Kidney (tissue), 14 donors: ENCODE measurements around the gene PWWP2B. TPM values are rescaled to one million over a fixed set of nuclear protein-coding genes. Genes with fewer than 3 reads are reported as not detected.

Experiments
- DNase-seq, 5 donors: peaks; one replicate each; pipeline ENCODE4 v3.0.0-alpha.2; 2013 to 2020
- FAIRE-seq: peaks from 2 replicates; lab custom pipeline; 2012; peaks lifted over from hg19 to GRCh38; lab: Jason Lieb, UNC
- H3K27ac ChIP-seq, 2 donors: one replicate each; pipeline ENCODE4 v1.7.0; 2013; ENCODE audit warnings: low read depth in 2 of 2, low read length in 2 of 2, inconsistent platforms in 1 of 2
- H3K27me3 ChIP-seq: one replicate; pipeline ENCODE4 v1.7.1; 2013; ENCODE audit warnings: low read length, inconsistent platforms; ENCODE audit not compliant: control insufficient read depth, insufficient read depth
- H3K36me3 ChIP-seq, 3 donors: one replicate each; pipeline versions ENCODE4 v1.7.0 to v1.7.1; 2013; ENCODE audit warnings: low read length in 3 of 3, control low read depth in 1 of 3, inconsistent platforms in 1 of 3; ENCODE audit not compliant: insufficient read depth in 3 of 3, control insufficient read depth in 2 of 3
- H3K4me1 ChIP-seq, 3 donors: one replicate each; pipeline versions ENCODE4 v1.7.0 to v1.7.1; 2013; ENCODE audit warnings: low read length in 3 of 3, inconsistent platforms in 1 of 3, low read depth in 1 of 3; ENCODE audit not compliant: control insufficient read depth in 2 of 3, insufficient read depth in 2 of 3
- H3K4me3 ChIP-seq, 3 donors: one replicate each; pipeline versions ENCODE4 v1.7.0 to v1.8.1; 2013; ENCODE audit warnings: low read length in 3 of 3, control low read depth in 1 of 3, inconsistent platforms in 1 of 3
- H3K9ac ChIP-seq, 3 donors: one replicate each; pipeline versions ENCODE4 v1.7.0 to v1.7.1; 2013; ENCODE audit warnings: low read length in 3 of 3, control low read depth in 1 of 3, inconsistent platforms in 1 of 3
- H3K9me3 ChIP-seq, 3 donors: one replicate each; pipeline versions ENCODE4 v1.7.0 to v1.7.1; 2013; ENCODE audit warnings: low read length in 3 of 3, control low read depth in 1 of 3, inconsistent platforms in 1 of 3; ENCODE audit not compliant: control insufficient read depth in 2 of 3, insufficient read depth in 1 of 3
- intact Hi-C: fragments of 100-400 bp; cut with DNase I; formaldehyde crosslinking; loops from one replicate; pipeline ENCODE4 v1.11.1; 2022
- polyA plus RNA-seq: library from polyadenylated mRNA; stranded (reverse); fragments of 350-450 nt; fragmentation: Illumina TruSeq; extraction: RNeasy Lipid Tissue Mini Kit (QIAGEN cat#74804); gene quantifications from one replicate; pipeline ENCODE4 v1.2.3, GENCODE V29; 2014; ENCODE audit warnings: low read depth, low replicate concordance; ENCODE audit not compliant: insufficient read depth
- total RNA-seq: library from RNA; stranded (reverse); fragmentation: NEBNext Ultra II Directional; extraction: Animal tissue kit (Norgen Biotek cat#: 25700); gene quantifications from one replicate; pipeline ENCODE4 v1.2.1, GENCODE V29; 2021
- TF ChIP-seq, protein P1 (sequence below): IDR thresholded peaks from 3 replicates; pipeline ENCODE4 v1.5.1; 2012; ENCODE audit warnings: mild to moderate bottlenecking, moderate library complexity, borderline replicate concordance; ENCODE audit not compliant: insufficient read depth; ENCODE audit errors: extremely low read depth
- donor health status: control.
- donor health status: control.
- donor health status: control.
- donor health status: control.
- donor health status: control.
- donor health status: DM: yes; HTN: yes; CAD: no.
- donor health status: Normal renal cell carcinoma (clear cell type).

Gene PWWP2B
- total and polyA plus RNA-seq, 2 donors from 2014 or later = 12.9 to 24.3 TPM

DNA sequence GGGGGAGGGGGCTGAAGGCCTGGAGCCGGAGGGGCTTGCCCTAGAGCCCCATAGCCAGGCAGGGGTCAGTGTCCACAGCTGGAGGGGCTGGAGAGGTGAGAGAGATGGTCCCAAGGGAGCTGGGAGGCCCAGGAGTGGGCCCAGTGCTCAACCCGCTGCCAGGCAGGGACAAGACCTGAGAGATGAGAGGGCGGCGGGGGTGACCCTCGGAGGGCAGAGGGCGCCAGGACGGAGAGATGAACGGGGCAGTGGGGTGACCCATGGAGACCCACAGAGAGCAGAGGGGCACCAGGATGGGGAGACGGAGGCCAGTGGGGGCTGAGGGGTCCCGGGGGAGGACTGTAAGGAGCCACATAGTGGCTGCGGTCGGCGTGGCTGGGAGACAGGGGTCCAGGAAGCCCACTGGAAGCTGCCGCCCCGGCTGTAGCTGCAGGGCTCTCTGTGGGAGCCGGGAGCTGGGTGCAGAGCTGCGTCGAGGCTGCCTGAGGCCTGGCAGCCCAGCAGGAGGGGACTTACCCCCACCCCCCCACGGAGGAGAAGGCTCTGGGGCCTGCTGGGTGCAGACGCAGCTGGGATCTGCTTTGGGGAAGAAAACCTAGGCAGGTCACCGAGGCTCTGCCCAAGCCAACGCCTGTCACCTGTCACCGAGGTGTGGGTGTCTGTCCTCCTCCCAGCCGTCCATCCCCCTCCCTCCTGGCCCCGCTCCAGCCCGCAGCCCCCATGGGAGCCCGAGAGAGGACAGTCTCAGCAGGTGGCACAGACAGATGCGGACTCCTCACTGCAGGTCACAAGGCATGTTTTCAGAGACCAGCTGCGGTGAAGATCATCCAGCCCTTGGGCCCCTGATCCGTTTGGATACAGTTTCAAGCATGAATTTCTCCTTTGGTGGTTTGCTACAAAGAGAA, 25.1 kb downstream of the PWWP2B start:
- Histone ChIP-seq H3K27ac (peak overlapping the region; percentile 72 to 90), H3K36me3 (peaks cover 0 to 2% (median 0%) of the 10 kb centered on the region in 3 donors), H3K27me3 (no peaks in the 10 kb centered on the region), H3K4me3 (no peak overlapping the region), H3K4me1 (peaks cover 4 to 40% (median 14%) of the 10 kb centered on the region in 3 donors), H3K9me3 (peaks cover 0 to 2% (median 0%) of the 10 kb centered on the region in 3 donors), H3K9ac (peak overlapping the region in 1 of 3 donors; percentile 58)
- intact Hi-C loops = no loop called here
- FAIRE-seq = no peak
- TF ChIP-seq, protein P1, sequence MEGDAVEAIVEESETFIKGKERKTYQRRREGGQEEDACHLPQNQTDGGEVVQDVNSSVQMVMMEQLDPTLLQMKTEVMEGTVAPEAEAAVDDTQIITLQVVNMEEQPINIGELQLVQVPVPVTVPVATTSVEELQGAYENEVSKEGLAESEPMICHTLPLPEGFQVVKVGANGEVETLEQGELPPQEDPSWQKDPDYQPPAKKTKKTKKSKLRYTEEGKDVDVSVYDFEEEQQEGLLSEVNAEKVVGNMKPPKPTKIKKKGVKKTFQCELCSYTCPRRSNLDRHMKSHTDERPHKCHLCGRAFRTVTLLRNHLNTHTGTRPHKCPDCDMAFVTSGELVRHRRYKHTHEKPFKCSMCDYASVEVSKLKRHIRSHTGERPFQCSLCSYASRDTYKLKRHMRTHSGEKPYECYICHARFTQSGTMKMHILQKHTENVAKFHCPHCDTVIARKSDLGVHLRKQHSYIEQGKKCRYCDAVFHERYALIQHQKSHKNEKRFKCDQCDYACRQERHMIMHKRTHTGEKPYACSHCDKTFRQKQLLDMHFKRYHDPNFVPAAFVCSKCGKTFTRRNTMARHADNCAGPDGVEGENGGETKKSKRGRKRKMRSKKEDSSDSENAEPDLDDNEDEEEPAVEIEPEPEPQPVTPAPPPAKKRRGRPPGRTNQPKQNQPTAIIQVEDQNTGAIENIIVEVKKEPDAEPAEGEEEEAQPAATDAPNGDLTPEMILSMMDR = no peak
- DNase-seq = peak in 2 of 5 donors; percentile 56 to 82

DNA sequence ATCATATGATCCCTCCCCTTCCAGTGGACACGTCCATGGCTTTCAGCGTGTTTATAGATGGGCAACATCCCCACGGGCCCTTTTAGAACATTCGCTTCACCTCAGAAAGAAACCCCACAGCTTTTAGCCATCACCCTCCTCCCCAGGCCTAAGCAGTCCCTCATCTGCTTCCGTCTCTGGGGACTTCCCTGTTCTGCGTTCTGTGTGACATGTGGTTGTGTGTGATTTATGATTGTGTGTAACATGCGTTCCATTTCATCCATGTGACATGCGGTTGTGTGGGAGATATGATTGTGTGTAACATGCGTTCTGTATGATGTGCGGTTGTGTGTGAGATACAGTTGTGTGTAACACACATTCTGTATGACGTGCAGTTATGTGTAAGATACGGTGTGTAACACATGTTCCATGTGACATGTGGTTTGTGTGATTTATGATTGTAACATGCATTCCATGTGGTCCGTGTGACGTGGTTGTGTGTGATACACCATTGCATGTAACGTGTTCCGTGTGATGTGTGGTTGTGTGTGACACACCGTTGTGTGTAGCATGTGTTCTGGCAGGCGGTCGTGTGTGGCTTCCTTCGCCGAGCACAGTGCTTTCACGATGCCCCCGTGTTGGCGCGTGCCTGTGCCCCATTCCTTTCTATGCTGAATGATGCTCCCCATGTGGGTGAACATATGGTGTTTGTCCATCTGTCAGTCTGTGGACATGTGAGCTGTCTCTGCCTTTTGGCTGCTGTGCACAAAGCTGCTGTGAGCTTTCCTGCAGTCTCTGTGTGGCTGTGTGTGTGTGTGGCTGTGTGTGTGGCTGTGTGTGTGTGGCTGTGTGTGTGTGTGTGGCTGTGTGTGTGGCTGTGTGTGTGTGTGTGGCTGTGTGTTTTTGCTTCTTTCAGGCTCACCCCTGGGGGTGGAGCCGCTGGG, 26.2 kb downstream of the PWWP2B start:
- H3K27me3 ChIP-seq = no peaks in the 10 kb centered on the region
- peak in 2 of 5 donors; percentile 42 to 69 for DNase-seq
- peak overlapping the region in 1 of 3 donors; percentile 35 for H3K4me3 ChIP-seq
- FAIRE-seq = no peak
- peak overlapping the region in 2 of 3 donors; percentile 1 to 9 for H3K9ac ChIP-seq
- H3K27ac ChIP-seq = no peak overlapping the region
- peaks cover 0 to 9% (median 0%) of the 10 kb centered on the region in 3 donors for H3K9me3 ChIP-seq
- peaks cover 0 to 11% (median 7%) of the 10 kb centered on the region in 3 donors for H3K36me3 ChIP-seq
- intact Hi-C loops = no loop called here
- TF ChIP-seq, protein P1 = no peak
- peaks cover 4 to 37% (median 14%) of the 10 kb centered on the region in 3 donors for H3K4me1 ChIP-seq

DNA sequence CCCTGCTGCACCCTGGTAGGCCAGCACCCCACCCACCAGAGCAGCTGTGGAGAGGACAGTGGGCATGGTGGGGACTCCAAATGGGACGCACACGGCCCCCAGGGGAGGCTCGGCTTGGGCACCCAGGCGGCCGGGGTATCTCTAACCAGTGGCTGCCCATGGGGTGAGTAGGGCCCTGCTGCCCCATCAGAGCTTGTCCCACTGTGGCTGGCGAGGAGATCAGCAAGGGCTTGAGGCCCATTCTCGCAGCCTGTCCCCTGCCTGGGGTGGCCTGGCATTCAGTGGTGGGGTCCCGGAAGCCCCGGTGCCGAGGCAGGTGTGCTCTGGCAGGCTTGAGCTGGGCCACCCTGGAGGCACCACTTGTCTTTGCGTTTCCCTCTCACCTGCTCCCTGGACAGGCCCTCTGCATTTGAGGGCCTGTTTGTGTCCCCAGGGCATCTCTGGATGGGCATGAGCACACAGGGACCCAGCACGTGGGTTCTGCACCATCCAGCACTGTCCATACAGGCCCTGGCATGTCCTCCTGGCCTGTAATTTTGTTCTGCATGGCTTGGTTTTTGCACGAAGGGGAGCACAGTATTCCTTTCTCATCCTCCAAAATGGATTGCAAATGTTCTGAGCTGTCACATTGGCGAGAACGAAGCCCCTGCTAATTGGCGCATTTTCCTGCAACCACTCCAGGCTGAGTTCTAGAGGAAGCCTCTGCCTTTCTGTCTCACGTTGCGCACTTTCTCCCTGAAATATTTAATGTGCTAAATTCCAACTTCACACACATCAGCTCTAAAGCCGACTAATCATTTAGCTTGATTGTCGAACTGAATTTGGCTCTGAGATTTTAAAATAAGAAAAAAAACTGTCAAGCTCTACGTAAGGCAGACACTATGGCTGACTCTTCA, 27.2 kb downstream of the PWWP2B start:
- H3K9ac ChIP-seq = no peak overlapping the region
- FAIRE-seq = no peak
- intact Hi-C loops = no loop called here
- H3K9me3 ChIP-seq = peaks cover 0 to 9% (median 0%) of the 10 kb centered on the region in 3 donors
- peak in 1 of 5 donors; percentile 73 for DNase-seq
- H3K36me3 ChIP-seq = peaks cover 0 to 12% (median 7%) of the 10 kb centered on the region in 3 donors
- H3K4me3 ChIP-seq = no peak overlapping the region
- H3K4me1 ChIP-seq = peaks cover 4 to 30% (median 6%) of the 10 kb centered on the region in 3 donors
- no peaks in the 10 kb centered on the region for H3K27me3 ChIP-seq
- TF ChIP-seq, protein P1 = no peak
- no peak overlapping the region for H3K27ac ChIP-seq
